GM06990 (cell line): ENCODE data around the gene CPED1.
A peak's percentile ranks its signal among the peaks of the same experiment; 100 is the strongest.

Experiments
- DNase-seq: peaks from one replicate; pipeline ENCODE4 v3.0.0-alpha.2; 2011; ENCODE audit not compliant: insufficient read length; ENCODE audit errors: extremely low read depth
- H3K27me3 ChIP-seq: replicated peaks from 2 replicates; pipeline ENCODE4 v1.6.0; 2011; ENCODE audit warnings: low read length; ENCODE audit not compliant: control insufficient read depth, insufficient read depth
- H3K36me3 ChIP-seq: 2 replicates; pipeline ENCODE4 v1.5.1; 2011; ENCODE audit warnings: low read length; ENCODE audit not compliant: control insufficient read depth, insufficient read depth
- H3K4me3 ChIP-seq: replicated peaks from 2 replicates; pipeline ENCODE4 v1.5.1; 2011; ENCODE audit warnings: low read depth, mild to moderate bottlenecking, control low read depth, low read length
- TF ChIP-seq, protein P1 (sequence below): IDR thresholded peaks from 2 replicates; pipeline ENCODE4 v1.5.1; 2011; ENCODE audit warnings: low read length, control low read depth, mild to moderate bottlenecking, inconsistent platforms; ENCODE audit not compliant: insufficient read depth, poor library complexity, severe bottlenecking

Gene CPED1

DNA sequence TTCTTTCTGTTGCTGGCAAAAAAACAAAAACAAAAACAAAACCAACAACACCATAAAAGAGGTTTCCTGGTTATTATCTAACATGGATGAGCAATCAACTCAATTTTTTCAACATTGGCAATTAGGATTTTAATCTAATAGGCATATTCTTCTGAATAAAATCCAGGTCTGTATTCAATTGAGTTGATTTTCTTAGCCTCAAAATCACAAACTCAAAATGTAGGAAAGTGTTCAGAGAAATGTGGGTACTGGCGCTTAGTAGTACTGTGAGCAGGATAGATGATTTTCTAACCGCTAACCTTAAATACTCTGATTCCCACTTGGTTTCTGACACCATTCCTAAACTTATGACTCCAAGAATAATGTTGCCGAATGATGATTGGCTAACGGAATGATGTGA lies 345.9 kb downstream of the CPED1 start:
- TF ChIP-seq, protein P1, sequence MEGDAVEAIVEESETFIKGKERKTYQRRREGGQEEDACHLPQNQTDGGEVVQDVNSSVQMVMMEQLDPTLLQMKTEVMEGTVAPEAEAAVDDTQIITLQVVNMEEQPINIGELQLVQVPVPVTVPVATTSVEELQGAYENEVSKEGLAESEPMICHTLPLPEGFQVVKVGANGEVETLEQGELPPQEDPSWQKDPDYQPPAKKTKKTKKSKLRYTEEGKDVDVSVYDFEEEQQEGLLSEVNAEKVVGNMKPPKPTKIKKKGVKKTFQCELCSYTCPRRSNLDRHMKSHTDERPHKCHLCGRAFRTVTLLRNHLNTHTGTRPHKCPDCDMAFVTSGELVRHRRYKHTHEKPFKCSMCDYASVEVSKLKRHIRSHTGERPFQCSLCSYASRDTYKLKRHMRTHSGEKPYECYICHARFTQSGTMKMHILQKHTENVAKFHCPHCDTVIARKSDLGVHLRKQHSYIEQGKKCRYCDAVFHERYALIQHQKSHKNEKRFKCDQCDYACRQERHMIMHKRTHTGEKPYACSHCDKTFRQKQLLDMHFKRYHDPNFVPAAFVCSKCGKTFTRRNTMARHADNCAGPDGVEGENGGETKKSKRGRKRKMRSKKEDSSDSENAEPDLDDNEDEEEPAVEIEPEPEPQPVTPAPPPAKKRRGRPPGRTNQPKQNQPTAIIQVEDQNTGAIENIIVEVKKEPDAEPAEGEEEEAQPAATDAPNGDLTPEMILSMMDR, result no peak
- H3K27me3 ChIP-seq, result peaks cover 3% of the 10 kb centered on the region
- peaks cover 2% of the 10 kb centered on the region for H3K36me3 ChIP-seq
- no peak overlapping the region for H3K4me3 ChIP-seq
- DNase-seq, result no peak

DNA sequence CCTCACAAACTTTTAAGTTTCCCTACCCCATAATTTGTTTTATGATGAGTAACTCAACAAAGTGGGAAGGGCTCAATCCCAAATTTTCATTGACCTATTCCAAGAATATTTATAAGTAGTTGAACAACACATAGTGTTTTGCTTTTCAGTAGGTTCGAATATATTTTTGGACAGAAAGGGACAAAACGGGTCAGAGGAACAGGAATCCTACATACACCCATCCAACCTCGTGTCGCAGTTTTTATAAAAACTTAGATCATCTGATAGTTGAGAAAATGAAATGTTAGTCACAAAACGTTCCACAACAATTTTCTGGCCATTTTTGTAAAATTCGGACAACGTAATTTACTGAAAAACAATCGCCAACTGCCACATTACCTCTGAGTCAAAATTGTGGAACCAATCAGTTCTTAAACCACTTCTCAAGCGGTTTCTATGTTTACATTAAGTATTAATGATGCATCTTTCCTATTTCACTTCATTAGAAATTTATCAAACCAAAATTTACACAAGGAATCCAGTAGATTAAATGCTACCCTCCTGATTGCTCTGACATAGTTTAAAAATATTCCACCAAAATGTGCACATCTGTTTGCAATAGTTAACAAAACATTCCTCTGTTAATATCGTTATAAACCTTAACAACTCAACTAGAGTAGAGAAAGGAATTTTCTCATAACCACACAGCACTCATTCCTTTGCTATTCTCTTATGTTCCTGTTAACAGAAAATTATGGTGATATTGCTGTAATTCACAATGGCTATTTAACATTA lies 346.6 kb downstream of the CPED1 start:
- DNase-seq, result no peak
- Histone ChIP-seq H3K36me3 (peaks cover 2% of the 10 kb centered on the region), H3K4me3 (no peak overlapping the region), H3K27me3 (peaks cover 3% of the 10 kb centered on the region)
- TF ChIP-seq, protein P1, result no peak

DNA sequence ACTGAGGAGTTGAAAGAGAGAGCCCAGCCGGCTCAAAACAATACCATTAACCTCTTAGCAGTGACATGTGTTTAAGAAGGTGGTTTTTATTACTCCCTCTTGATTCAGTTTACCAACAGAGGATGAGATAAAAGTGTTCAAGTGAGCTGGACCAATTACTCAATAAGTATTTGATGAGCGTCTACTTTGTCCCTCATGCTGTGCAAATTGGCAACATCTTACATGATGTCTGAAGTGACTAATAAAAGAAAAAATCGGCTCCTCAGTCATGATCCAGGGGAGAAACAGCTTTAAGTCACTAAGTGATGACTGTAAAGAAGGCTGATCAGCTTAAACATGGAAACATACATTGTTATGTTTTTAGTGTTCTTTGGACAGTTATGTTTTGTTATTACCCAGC lies 348.1 kb downstream of the CPED1 start:
- no peak for DNase-seq
- Histone ChIP-seq H3K4me3 (no peak overlapping the region), H3K27me3 (no peaks in the 10 kb centered on the region), H3K36me3 (peaks cover 2% of the 10 kb centered on the region)
- TF ChIP-seq, protein P1, result no peak

DNA sequence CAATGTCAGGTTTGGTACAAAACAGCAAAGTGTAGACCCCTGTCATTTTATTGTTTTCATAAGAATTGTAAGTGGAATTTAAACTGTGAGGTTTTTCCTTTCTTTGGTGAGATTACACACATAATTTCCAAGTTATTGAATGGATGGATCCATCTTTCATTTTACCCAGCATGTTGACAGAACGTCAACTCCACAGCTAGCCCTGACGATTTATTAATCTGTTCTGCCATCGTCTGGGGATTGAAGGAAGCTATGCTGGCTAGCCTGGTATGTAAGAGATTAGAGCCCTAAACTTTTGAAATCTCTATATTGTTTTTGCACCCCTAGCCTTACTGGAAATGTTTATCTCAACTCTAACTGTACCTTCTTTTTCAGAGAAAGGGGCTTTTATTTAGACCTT lies 348.9 kb downstream of the CPED1 start:
- no peak for DNase-seq
- Histone ChIP-seq H3K36me3 (peaks cover 2% of the 10 kb centered on the region), H3K27me3 (no peaks in the 10 kb centered on the region), H3K4me3 (no peak overlapping the region)
- TF ChIP-seq, protein P1, result peak; percentile 21

DNA sequence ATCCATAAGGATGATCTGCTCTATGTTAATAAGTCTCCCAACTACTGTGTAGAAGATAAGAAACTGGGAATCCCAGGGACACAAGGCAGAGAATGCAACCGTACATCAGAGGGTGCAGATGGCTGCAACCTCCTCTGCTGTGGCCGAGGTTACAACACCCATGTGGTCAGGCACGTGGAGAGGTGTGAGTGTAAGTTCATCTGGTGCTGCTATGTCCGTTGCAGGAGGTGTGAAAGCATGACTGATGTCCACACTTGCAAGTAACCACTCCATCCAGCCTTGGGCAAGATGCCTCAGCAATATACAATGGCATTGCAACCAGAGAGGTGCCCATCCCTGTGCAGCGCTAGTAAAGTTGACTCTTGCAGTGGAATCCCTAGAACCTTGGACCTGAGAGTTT lies 350.6 kb downstream of the CPED1 start:
- TF ChIP-seq, protein P1, result no peak
- H3K27me3 ChIP-seq, result no peaks in the 10 kb centered on the region
- H3K36me3 ChIP-seq, result peaks cover 2% of the 10 kb centered on the region
- DNase-seq, result no peak
- H3K4me3 ChIP-seq, result no peak overlapping the region
